ENCODE results near the gene GLOD4. TPM values are rescaled to one million over a fixed set of nuclear protein-coding genes. Genes with fewer than 3 reads are reported as not detected.
"Not testable (repeated sequence)": the region's sequence is repeated elsewhere in the genome, so short reads cannot be mapped to it uniquely, and the experiment has no call there.

GLOD4 gene, protein sequence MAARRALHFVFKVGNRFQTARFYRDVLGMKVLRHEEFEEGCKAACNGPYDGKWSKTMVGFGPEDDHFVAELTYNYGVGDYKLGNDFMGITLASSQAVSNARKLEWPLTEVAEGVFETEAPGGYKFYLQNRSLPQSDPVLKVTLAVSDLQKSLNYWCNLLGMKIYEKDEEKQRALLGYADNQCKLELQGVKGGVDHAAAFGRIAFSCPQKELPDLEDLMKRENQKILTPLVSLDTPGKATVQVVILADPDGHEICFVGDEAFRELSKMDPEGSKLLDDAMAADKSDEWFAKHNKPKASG
- 10 to 100 TPM; 60.1 to 79.0 (median 77.6) TPM for total RNA-seq
- polyA plus RNA-seq: 100 to 1,000 TPM in 1 of 2 donors, 10 to 100 TPM in 1; 94.2 to 102 TPM
- total RNA-seq: 46.0 reads per million, percentile 69 among the genes with 10 or more reads in this experiment

DNA sequence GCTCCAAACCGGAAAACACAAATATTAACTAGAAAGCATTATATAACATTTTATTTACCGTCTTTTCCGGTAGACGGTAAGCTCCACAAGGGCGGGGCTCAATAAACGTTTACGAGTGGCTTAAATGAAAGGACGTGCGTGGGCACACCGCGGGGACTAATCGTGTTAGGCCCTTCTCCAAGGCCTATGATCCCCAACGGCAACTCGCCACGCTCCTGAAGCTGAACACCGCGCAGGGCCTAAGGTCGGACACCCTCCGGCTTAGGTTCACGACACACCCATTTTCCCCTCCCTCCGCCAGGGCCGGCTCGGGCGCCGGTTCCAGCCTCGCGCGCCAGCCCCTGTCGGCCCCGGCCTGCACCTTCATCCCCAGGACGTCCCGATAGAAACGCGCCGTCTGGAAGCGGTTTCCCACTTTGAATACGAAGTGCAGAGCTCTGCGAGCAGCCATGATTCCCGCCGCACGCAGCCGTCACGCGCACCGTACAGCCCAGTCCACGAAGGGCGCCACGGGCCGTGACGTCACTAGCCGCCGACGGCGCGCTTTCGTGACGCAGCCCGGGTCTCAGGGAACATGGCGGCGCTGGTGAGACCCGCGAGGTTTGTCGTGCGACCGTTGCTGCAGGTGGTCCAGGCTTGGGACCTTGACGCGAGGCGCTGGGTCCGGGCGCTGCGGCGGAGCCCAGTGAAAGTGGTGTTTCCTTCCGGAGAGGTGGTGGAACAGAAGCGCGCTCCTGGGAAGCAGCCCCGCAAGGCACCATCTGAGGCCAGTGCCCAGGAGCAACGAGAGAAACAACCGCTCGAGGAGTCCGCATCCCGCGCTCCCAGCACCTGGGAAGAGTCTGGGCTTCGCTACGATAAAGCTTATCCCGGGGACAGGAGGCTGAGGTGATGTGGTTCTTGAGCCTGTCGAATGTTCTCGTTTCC, at the start of gene GLOD4, which contains the start of gene MRM3:
Gene GLOD4, minus strand, starts transcription at position 476 of the 927 bp plus-strand sequence. Its CDS starts 25 bp downstream, at position 451.
Gene MRM3, plus strand, starts transcription at position 549 of the 927 bp plus-strand sequence. Its CDS starts 26 bp downstream, at position 575.
- no peaks in the 10 kb centered on the region for H3K9me3 ChIP-seq (ENCODE audit: control insufficient read depth in 2 of 3, low read length in 3 of 3)
- peaks cover 16 to 24% of the 10 kb centered on the region in 2 donors for H3K4me1 ChIP-seq (ENCODE audit: control insufficient read depth in 2 of 2, insufficient read depth in 2 of 2, low read length in 2 of 2)
- intact Hi-C loops (cut with micrococcal nuclease): loop anchor here (1.0 kb wide), 6 partner anchors 30 to 372 kb away; partner anchors contain the start of genes GEMIN4 (in 2 of the 2) and VPS53 (in 1 of the 2)
- Mint-ChIP-seq H3K4me3 (peak within 1 kb of the TSS; percentile 95 to 98 (median 97)), H3K27ac (peak within 1 kb of the TSS; percentile 95 to 98 (median 97)), H3K27me3 (no peaks in the 10 kb centered on the region), H3K9me3 (peaks cover 0 to 10% (median 0%) of the 10 kb centered on the region in 11 donors), H3K4me1 (peaks cover 13 to 54% (median 38%) of the 10 kb centered on the region in 7 donors), H3K36me3 (peaks cover 0 to 18% (median 11%) of the 10 kb centered on the region in 5 donors)
- ChIA-PET POLR2A (interaction anchor here (0.6 to 3.6 kb wide), 17 partner anchors 12 to 368 kb away, joined by 3 to 27 read pairs (median 4); partner anchors contain the start of genes GEMIN4, NXN, TIMM22 and VPS53), CTCF (interaction anchor here (0.6 to 2.6 kb wide), 6 partner anchors 14 to 217 kb away, joined by 3 to 14 read pairs (median 4); partner anchors contain the start of genes NXN and TIMM22)
- DNase-seq: peak; percentile 92 to 100 (median 96)
- H3K4me3 ChIP-seq (ENCODE audit: low read length): peak within 1 kb of the TSS; percentile 88
- ATAC-seq: peak; percentile 98
- peaks cover 0 to 35% (median 9%) of the 10 kb centered on the region in 3 experiments for H3K36me3 ChIP-seq (ENCODE audit: control insufficient read depth in 2 of 3, insufficient read depth in 3 of 3, low read length in 3 of 3)
- peak within 1 kb of the TSS; percentile 84 for H3K27ac ChIP-seq (ENCODE audit: low read depth, low read length)
- no peaks in the 10 kb centered on the region for H3K27me3 ChIP-seq (ENCODE audit: control insufficient read depth in 2 of 2, insufficient read depth in 2 of 2, low read length in 2 of 2)

DNA sequence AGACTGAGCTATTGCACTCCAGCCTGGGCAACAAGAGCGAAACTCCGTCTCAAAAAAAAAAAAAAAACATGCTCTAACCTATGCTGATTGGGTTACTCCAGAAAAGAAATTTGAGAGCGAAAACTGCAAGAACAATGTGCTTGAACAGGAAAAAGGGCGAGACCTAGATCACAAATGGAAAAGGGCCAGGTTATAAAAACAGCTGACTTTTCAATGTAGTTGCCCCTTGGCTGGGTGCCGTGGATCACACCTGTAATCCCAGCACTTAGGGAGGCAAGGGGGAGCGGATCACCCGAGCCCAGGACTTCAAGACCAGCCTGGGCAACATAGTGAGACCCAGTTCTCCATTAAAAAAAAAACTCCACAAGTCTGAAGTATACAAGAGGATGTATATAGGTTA, 48.9 kb upstream of the GLOD4 start:
- POLR2A ChIA-PET: no interaction called here
- H3K4me1 ChIP-seq (ENCODE audit: control insufficient read depth in 2 of 2, insufficient read depth in 2 of 2, low read length in 2 of 2): no peaks in the 10 kb centered on the region
- ATAC-seq: no peak
- no peak overlapping the region for H3K4me3 ChIP-seq (ENCODE audit: low read length)
- Mint-ChIP-seq H3K4me1 (no peaks in the 10 kb centered on the region), H3K4me3 (no peak overlapping the region), H3K36me3 (no peaks in the 10 kb centered on the region), H3K9me3 (peaks cover 0 to 7% (median 0%) of the 10 kb centered on the region in 11 donors), H3K27ac (no peak overlapping the region), H3K27me3 (peaks cover 0 to 6% (median 0%) of the 10 kb centered on the region in 5 donors)
- H3K36me3 ChIP-seq (ENCODE audit: control insufficient read depth in 2 of 3, insufficient read depth in 3 of 3, low read length in 3 of 3): no peaks in the 10 kb centered on the region
- H3K27me3 ChIP-seq (ENCODE audit: control insufficient read depth in 2 of 2, insufficient read depth in 2 of 2, low read length in 2 of 2): no peaks in the 10 kb centered on the region
- intact Hi-C loops (cut with micrococcal nuclease): no loop called here
- H3K27ac ChIP-seq (ENCODE audit: low read depth, low read length): no peak overlapping the region
- no peaks in the 10 kb centered on the region for H3K9me3 ChIP-seq (ENCODE audit: control insufficient read depth in 2 of 3, low read length in 3 of 3)
- no peak for DNase-seq
- CTCF ChIA-PET: no interaction called here

DNA sequence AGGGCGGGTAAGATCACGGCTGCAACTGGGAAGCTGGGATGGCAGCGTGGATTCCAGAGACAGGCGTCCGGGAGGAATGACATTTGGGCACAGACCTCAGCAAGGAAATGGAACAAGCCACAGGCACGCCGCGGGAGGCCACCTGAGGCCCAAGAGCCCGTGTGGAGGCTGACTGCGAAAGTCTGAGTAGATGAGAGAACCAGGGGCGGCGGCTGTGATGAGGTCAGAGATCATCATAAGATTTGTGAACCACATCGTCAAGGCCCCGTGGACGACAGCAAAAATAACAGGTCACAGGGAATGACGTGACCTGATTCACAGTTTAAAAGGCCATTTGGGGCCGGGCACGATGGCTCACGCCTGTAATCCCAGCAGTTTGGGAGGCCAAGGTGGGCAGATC, 48.3 kb upstream of the GLOD4 start:
- Histone ChIP-seq H3K4me3 (ENCODE audit: low read length) (no peak overlapping the region), H3K27me3 (ENCODE audit: control insufficient read depth in 2 of 2, insufficient read depth in 2 of 2, low read length in 2 of 2) (no peaks in the 10 kb centered on the region), H3K4me1 (ENCODE audit: control insufficient read depth in 2 of 2, insufficient read depth in 2 of 2, low read length in 2 of 2) (no peaks in the 10 kb centered on the region), H3K27ac (ENCODE audit: low read depth, low read length) (no peak overlapping the region), H3K9me3 (ENCODE audit: control insufficient read depth in 2 of 3, low read length in 3 of 3) (no peaks in the 10 kb centered on the region), H3K36me3 (ENCODE audit: control insufficient read depth in 2 of 3, insufficient read depth in 3 of 3, low read length in 3 of 3) (no peaks in the 10 kb centered on the region)
- DNase-seq (no peak), ATAC-seq (no peak)
- Mint-ChIP-seq H3K27ac (no peak overlapping the region), H3K4me1 (no peaks in the 10 kb centered on the region), H3K4me3 (no peak overlapping the region), H3K27me3 (peaks cover 0 to 6% (median 0%) of the 10 kb centered on the region in 5 donors), H3K36me3 (no peaks in the 10 kb centered on the region), H3K9me3 (peaks cover 0 to 7% (median 0%) of the 10 kb centered on the region in 11 donors)
- intact Hi-C loops (cut with micrococcal nuclease): no loop called here
- POLR2A ChIA-PET: no interaction called here
- CTCF ChIA-PET: no interaction called here

DNA sequence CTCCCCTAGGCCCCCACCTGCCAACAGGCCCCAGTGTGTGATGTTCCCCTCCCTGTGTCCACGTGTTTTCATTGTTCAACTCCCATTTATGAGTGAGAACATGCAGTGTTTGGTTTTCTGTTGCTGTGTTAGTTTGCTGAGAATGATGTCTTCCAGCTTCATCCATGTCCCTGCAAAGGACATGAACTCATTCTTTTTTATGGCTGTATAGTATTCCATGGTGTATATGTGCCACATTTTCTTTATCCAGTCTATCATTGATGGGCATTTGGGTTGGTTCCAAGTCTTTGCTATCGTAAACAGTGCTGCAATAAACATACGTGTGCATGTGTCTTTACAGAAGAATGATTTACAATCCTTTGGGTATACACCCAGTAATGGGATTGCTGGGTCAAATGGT, 47.5 kb upstream of the GLOD4 start:
- intact Hi-C loops (cut with micrococcal nuclease); ATAC-seq: not testable (repeated sequence)

DNA sequence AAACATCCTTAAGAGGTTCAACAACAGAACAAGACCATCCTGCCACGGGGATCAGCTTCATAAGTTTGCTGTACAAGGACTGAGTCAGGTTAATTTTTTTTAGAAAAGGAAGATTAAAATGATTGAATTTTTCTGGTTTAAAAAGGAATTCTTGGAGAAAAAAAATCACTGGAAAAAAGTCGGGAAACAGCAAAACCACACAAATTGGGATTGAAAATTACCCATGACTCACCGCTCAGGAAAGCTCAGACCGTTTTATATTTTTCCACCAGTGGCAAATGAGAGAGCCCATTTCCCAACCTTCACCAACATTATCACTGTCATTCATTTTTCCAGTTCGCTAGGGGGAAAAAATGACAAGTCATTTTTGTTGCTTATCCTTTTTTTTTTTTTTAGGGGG, 46.7 kb upstream of the GLOD4 start:
- Mint-ChIP-seq H3K4me1 (no peaks in the 10 kb centered on the region), H3K27ac (no peak overlapping the region), H3K4me3 (no peak overlapping the region), H3K9me3 (peaks cover 0 to 7% (median 0%) of the 10 kb centered on the region in 11 donors), H3K27me3 (peaks cover 0 to 6% (median 0%) of the 10 kb centered on the region in 5 donors), H3K36me3 (no peaks in the 10 kb centered on the region)
- DNase-seq: no peak
- no peaks in the 10 kb centered on the region for H3K27me3 ChIP-seq (ENCODE audit: control insufficient read depth in 2 of 2, insufficient read depth in 2 of 2, low read length in 2 of 2)
- POLR2A ChIA-PET: no interaction called here
- H3K9me3 ChIP-seq (ENCODE audit: control insufficient read depth in 2 of 3, low read length in 3 of 3): no peaks in the 10 kb centered on the region
- H3K4me1 ChIP-seq (ENCODE audit: control insufficient read depth in 2 of 2, insufficient read depth in 2 of 2, low read length in 2 of 2): no peaks in the 10 kb centered on the region
- no peak overlapping the region for H3K4me3 ChIP-seq (ENCODE audit: low read length)
- ATAC-seq: no peak
- H3K27ac ChIP-seq (ENCODE audit: low read depth, low read length): no peak overlapping the region
- CTCF ChIA-PET: no interaction called here
- no peaks in the 10 kb centered on the region for H3K36me3 ChIP-seq (ENCODE audit: control insufficient read depth in 2 of 3, insufficient read depth in 3 of 3, low read length in 3 of 3)
- intact Hi-C loops (cut with micrococcal nuclease): no loop called here

More for the DNA sequence above, 47.5 kb upstream of the GLOD4 start:
- H3K27ac ChIP-seq (ENCODE audit: low read depth, low read length); H3K27me3 ChIP-seq (ENCODE audit: control insufficient read depth in 2 of 2, insufficient read depth in 2 of 2, low read length in 2 of 2); DNase-seq; H3K9me3 Mint-ChIP-seq; H3K27me3 Mint-ChIP-seq; H3K4me1 ChIP-seq (ENCODE audit: control insufficient read depth in 2 of 2, insufficient read depth in 2 of 2, low read length in 2 of 2); CTCF ChIA-PET; H3K4me3 ChIP-seq (ENCODE audit: low read length); POLR2A ChIA-PET; H3K4me3 Mint-ChIP-seq; H3K9me3 ChIP-seq (ENCODE audit: control insufficient read depth in 2 of 3, low read length in 3 of 3); H3K27ac Mint-ChIP-seq; H3K36me3 Mint-ChIP-seq; H3K36me3 ChIP-seq (ENCODE audit: control insufficient read depth in 2 of 3, insufficient read depth in 3 of 3, low read length in 3 of 3); H3K4me1 Mint-ChIP-seq: not testable (repeated sequence)

DNA sequence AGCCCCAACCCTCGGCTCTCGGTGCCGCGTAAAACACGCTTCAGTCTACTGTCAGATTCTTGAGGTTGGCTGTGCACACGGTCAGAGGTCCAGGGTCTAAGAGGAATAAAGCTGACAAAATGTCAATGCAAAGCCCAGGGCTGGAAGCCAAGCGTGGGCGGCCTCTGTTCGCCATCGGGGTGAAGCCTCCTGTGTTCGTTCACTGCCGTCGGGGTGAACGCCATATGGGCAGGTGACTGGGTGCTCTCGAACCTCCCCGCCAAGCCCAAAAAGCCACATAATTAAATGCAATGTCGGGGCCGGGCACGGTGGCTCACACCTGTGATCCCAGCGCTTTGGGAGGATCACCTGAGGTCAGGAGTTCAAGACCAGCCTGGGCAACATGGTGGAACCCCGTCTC, 44.7 kb upstream of the GLOD4 start:
- Mint-ChIP-seq H3K27ac (no peak overlapping the region), H3K27me3 (peaks cover 0 to 6% (median 0%) of the 10 kb centered on the region in 5 donors), H3K4me3 (no peak overlapping the region), H3K9me3 (peaks cover 0 to 6% (median 0%) of the 10 kb centered on the region in 11 donors), H3K4me1 (no peaks in the 10 kb centered on the region), H3K36me3 (no peaks in the 10 kb centered on the region)
- Histone ChIP-seq H3K4me3 (ENCODE audit: low read length) (no peak overlapping the region), H3K4me1 (ENCODE audit: control insufficient read depth in 2 of 2, insufficient read depth in 2 of 2, low read length in 2 of 2) (no peaks in the 10 kb centered on the region), H3K36me3 (ENCODE audit: control insufficient read depth in 2 of 3, insufficient read depth in 3 of 3, low read length in 3 of 3) (no peaks in the 10 kb centered on the region), H3K27ac (ENCODE audit: low read depth, low read length) (no peak overlapping the region), H3K27me3 (ENCODE audit: control insufficient read depth in 2 of 2, insufficient read depth in 2 of 2, low read length in 2 of 2) (no peaks in the 10 kb centered on the region), H3K9me3 (ENCODE audit: control insufficient read depth in 2 of 3, low read length in 3 of 3) (no peaks in the 10 kb centered on the region)
- ATAC-seq (no peak), DNase-seq (no peak)
- POLR2A ChIA-PET: no interaction called here
- CTCF ChIA-PET: no interaction called here
- intact Hi-C loops (cut with micrococcal nuclease): no loop called here
